ENCODE results near the gene OR52E8. TPM values are rescaled to one million over a fixed set of nuclear protein-coding genes. Genes with fewer than 3 reads are reported as not detected.

The OR52E8 gene
- total RNA-seq, 1 donor from 2014 or later = not detected

GRCh38 chr11:5880329-5880728, 22.8 kb upstream of the OR52E8 start, which contains the start of gene OR52E4:
Gene OR52E4, plus strand, starts transcription at chr11:5880629. Its CDS starts 3,664 bp downstream, at chr11:5884293.
- no peak for TF ChIP-seq CTCF (conservative IDR thresholded peaks at IDR 0.05; ENCODE audit: low read depth, low read length)
- no peak for DNase-seq (ENCODE audit: low read depth)
- no peak within 1 kb of the TSS for H3K4me3 ChIP-seq (ENCODE audit: low read depth, low read length)

GRCh38 chr11:5878564-5878963, 21.1 kb upstream of the OR52E8 start:
- DNase-seq (ENCODE audit: low read depth) = no peak
- H3K4me3 ChIP-seq (ENCODE audit: low read depth, low read length) = no peak overlapping the region
- TF ChIP-seq CTCF (conservative IDR thresholded peaks at IDR 0.05; ENCODE audit: low read depth, low read length) = no peak

GRCh38 chr11:5865826-5866225, 8.3 kb upstream of the OR52E8 start:
- no peak for DNase-seq (ENCODE audit: low read depth)
- no peak overlapping the region for H3K4me3 ChIP-seq (ENCODE audit: low read depth, low read length)
- no peak for TF ChIP-seq CTCF (conservative IDR thresholded peaks at IDR 0.05; ENCODE audit: low read depth, low read length)

- TF ChIP-seq CTCF (conservative IDR thresholded peaks at IDR 0.05; ENCODE audit: low read depth, low read length) = no peak
- no peak for DNase-seq (ENCODE audit: low read depth)
Measured at GRCh38 chr11:5851002-5851401, 6.5 kb downstream of the OR52E8 start.

GRCh38 chr11:5847711-5848110, 9.8 kb downstream of the OR52E8 start:
- no peak for TF ChIP-seq CTCF (conservative IDR thresholded peaks at IDR 0.05; ENCODE audit: low read depth, low read length)
- no peak for DNase-seq (ENCODE audit: low read depth)
- H3K4me3 ChIP-seq (ENCODE audit: low read depth, low read length) = no peak overlapping the region

More at GRCh38 chr11:5851002-5851401, 6.5 kb downstream of the OR52E8 start:
- no peak overlapping the region for H3K4me3 ChIP-seq (ENCODE audit: low read depth, low read length)

GRCh38 chr11:5846701-5847100, 10.8 kb downstream of the OR52E8 start:
- no peak for DNase-seq (ENCODE audit: low read depth)
- H3K4me3 ChIP-seq (ENCODE audit: low read depth, low read length) = no peak overlapping the region
- no peak for TF ChIP-seq CTCF (conservative IDR thresholded peaks at IDR 0.05; ENCODE audit: low read depth, low read length)

- no peak within 1 kb of the TSS for H3K4me3 ChIP-seq (ENCODE audit: low read depth, low read length)
- DNase-seq (ENCODE audit: low read depth) = no peak
- TF ChIP-seq CTCF (conservative IDR thresholded peaks at IDR 0.05; ENCODE audit: low read depth, low read length) = no peak
Measured at GRCh38 chr11:5841797-5842196, 15.7 kb downstream of the OR52E8 start, which contains the start of gene OR52E6. Gene OR52E6, minus strand, starts transcription at chr11:5841897. Its CDS starts 0 bp downstream, at chr11:5841897.
